Spleen (tissue), 11 donors: ENCODE data around the gene SENP3. TPM values are rescaled to one million over a fixed set of nuclear protein-coding genes. Genes with fewer than 3 reads are reported as not detected.

Experiments used
- DNase-seq: peaks from one replicate; pipeline ENCODE4 v3.0.0-alpha.2; 2020
- H3K27ac ChIP-seq, 8 donors: fragments of 200-600 bp; sonication (generic) in 7 of 8; 1 replicate in 4 of 8; 2 replicates in 4 of 8; pipeline versions ENCODE4 v1.5.0 to v1.8.0; 2016 to 2021; ENCODE audit warnings: inconsistent platforms in 4 of 8, mild to moderate bottlenecking in 4 of 8, moderate library complexity in 1 of 8
- H3K27me3 ChIP-seq, 7 donors: fragments of 200-600 bp; sonication (generic) in 6 of 7; replicated peaks in 1 of 7; 1 replicate in 4 of 7; 2 replicates in 3 of 7; pipeline versions ENCODE4 v1.5.0 to v1.8.0; 2016 to 2021; ENCODE audit warnings: inconsistent platforms in 3 of 7, mild to moderate bottlenecking in 1 of 7
- H3K36me3 ChIP-seq, 6 donors: fragments of 200-600 bp; sonication (generic) in 5 of 6; 1 replicate in 4 of 6; 2 replicates in 2 of 6; pipeline versions ENCODE4 v1.5.0 to v1.8.0; 2016 to 2021; ENCODE audit warnings: inconsistent platforms in 2 of 6
- H3K4me1 ChIP-seq, 6 donors: fragments of 200-600 bp; sonication (generic) in 5 of 6; 1 replicate in 3 of 6; 2 replicates in 3 of 6; pipeline versions ENCODE4 v1.5.0 to v1.8.0; 2016 to 2021; ENCODE audit warnings: inconsistent platforms in 3 of 6
- H3K4me3 ChIP-seq, 8 donors: fragments of 200-600 bp; sonication (generic) in 7 of 8; 1 replicate in 4 of 8; 2 replicates in 4 of 8; pipeline versions ENCODE4 v1.5.0 to v1.8.0; 2016 to 2021; ENCODE audit warnings: inconsistent platforms in 4 of 8, mild to moderate bottlenecking in 4 of 8, moderate library complexity in 2 of 8
- H3K9me3 ChIP-seq, 8 donors: fragments of 200-600 bp; sonication (generic) in 7 of 8; 1 replicate in 4 of 8; 2 replicates in 4 of 8; pipeline versions ENCODE4 v1.5.0 to v1.8.0; 2016 to 2021; ENCODE audit warnings: inconsistent platforms in 4 of 8
- POLR2A ChIP-seq, 3 donors: fragments of 450-650 bp; IDR thresholded peaks; one replicate each; pipeline ENCODE4 v1.5.1; 2017; ENCODE audit warnings: antibody characterized with exemption in 3 of 3, mild to moderate bottlenecking in 1 of 3
- POLR2AphosphoS5 ChIP-seq, 3 donors: sonication (generic); formaldehyde crosslinking; IDR thresholded peaks; one replicate each; pipeline ENCODE4 v1.5.1; 2017; ENCODE audit warnings: antibody characterized with exemption in 3 of 3
- WGBS, 5 donors: extraction: QIAGEN DNeasy Blood & Tissue Kit in 3 of 5; methylation state at CpG; one replicate each; pipeline versions ENCODE4 v1.1.5 to v1.1.7; 2013 to 2018; 5-methylcytosine and 5-hydroxymethylcytosine counted together
- intact Hi-C: fragments of 100-400 bp; cut with DNase I; formaldehyde crosslinking; loops from one replicate; pipeline ENCODE4 v1.15.0; 2023; ENCODE audit warnings: low total_unique reads
- polyA plus RNA-seq, 3 donors: library from polyadenylated mRNA; stranded (reverse); fragments of 200-250 nt; gene quantifications; one replicate each; pipeline ENCODE4 v1.2.1, GENCODE V29; 2013
- total RNA-seq, 7 donors: library from RNA; depleted of rRNA in 3 of 7; stranded (reverse); fragments of >200 nt in 3 of 7; fragmentation: NEBNext Ultra II Directional in 4 of 7; extraction: Animal tissue kit (Norgen Biotek cat#: 25700) in 4 of 7; gene quantifications; one replicate each; pipeline versions ENCODE4 v1.1.0 to v1.2.1, GENCODE V29; 2016 to 2021
- TF ChIP-seq, protein P1 (sequence below), 11 experiments: fragments of 200-600 bp in 7 of 11; fragments of 450-650 bp in 4 of 11; sonication (generic) in 4 of 11; IDR thresholded peaks in 8 of 11; conservative IDR thresholded peaks in 3 of 11; 1 replicate in 7 of 11; 2 replicates in 4 of 11; pipeline versions ENCODE4 v1.4.0 to v1.8.0; 2016 to 2021; ENCODE audit warnings: antibody characterized with exemption in 11 of 11, inconsistent platforms in 4 of 11, mild to moderate bottlenecking in 1 of 11
- donor health status: healthy with polysubstance abuse.
- donor health status: DM: no; HTN: no; CAD: no; lungs with moderate emphysema.
- donor health status: DM: no; HTN: no; CAD: no.
- donor health status: Bipolar disorder and iron deficiency.
- donor health status: healthy.
- donor health status: DM: no; HTN: no; CAD: no.
- donor health status: DM: yes; HTN: yes; CAD: no.

Gene SENP3
- total and polyA plus RNA-seq, 10 donors: 36.3 to 71.7 (median 43.1) TPM

DNA sequence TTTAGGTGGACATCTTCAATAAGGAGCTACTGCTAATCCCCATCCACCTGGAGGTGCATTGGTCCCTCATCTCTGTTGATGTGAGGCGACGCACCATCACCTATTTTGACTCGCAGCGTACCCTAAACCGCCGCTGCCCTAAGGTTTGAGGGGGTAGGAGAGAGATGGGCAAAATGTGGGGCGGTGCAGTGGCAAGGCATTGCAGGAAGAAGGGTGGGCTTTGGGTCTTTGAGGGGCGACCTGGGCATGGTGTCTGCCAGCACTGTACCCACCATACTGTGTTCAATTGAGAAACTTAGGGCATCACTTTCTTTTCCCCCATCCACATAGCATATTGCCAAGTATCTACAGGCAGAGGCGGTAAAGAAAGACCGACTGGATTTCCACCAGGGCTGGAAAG is 8.6 kb downstream of the SENP3 start:
- DNase-seq: no peak
- Histone ChIP-seq H3K4me3 (no peak overlapping the region), H3K27me3 (no peaks in the 10 kb centered on the region), H3K36me3 (peaks cover 11 to 76% (median 54%) of the 10 kb centered on the region in 6 donors), H3K4me1 (peaks cover 14 to 35% (median 33%) of the 10 kb centered on the region in 6 donors), H3K27ac (no peak overlapping the region), H3K9me3 (no peaks in the 10 kb centered on the region)
- intact Hi-C loops: loop anchor here (10.0 kb wide), 1 partner anchor 226 kb away; no protein-coding TSS in a partner anchor
- 94 to 97% (median 97%) methylated on average over 10 of the region's 10 CpGs for WGBS, 5 donors
- TF ChIP-seq, protein P1, sequence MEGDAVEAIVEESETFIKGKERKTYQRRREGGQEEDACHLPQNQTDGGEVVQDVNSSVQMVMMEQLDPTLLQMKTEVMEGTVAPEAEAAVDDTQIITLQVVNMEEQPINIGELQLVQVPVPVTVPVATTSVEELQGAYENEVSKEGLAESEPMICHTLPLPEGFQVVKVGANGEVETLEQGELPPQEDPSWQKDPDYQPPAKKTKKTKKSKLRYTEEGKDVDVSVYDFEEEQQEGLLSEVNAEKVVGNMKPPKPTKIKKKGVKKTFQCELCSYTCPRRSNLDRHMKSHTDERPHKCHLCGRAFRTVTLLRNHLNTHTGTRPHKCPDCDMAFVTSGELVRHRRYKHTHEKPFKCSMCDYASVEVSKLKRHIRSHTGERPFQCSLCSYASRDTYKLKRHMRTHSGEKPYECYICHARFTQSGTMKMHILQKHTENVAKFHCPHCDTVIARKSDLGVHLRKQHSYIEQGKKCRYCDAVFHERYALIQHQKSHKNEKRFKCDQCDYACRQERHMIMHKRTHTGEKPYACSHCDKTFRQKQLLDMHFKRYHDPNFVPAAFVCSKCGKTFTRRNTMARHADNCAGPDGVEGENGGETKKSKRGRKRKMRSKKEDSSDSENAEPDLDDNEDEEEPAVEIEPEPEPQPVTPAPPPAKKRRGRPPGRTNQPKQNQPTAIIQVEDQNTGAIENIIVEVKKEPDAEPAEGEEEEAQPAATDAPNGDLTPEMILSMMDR (IDR thresholded peaks at IDR 0.05 in 8 of 11, conservative IDR thresholded peaks at IDR 0.05 in 3 of 11): no peak

DNA sequence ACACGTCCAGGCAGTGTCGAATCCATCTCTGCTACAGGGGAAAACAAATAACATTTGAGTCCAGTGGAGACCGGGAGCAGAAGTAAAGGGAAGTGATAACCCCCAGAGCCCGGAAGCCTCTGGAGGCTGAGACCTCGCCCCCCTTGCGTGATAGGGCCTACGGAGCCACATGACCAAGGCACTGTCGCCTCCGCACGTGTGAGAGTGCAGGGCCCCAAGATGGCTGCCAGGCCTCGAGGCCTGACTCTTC is 10.5 kb downstream of the SENP3 start:
- no peak for DNase-seq
- H3K9me3 ChIP-seq: no peaks in the 10 kb centered on the region
- TF ChIP-seq POLR2A (IDR thresholded peaks at IDR 0.05): peak in 2 of 3 donors; percentile 30 to 34
- TF ChIP-seq, protein P1 (IDR thresholded peaks at IDR 0.05 in 8 of 11, conservative IDR thresholded peaks at IDR 0.05 in 3 of 11): no peak
- peak overlapping the region; percentile 40 to 100 (median 96) for H3K4me3 ChIP-seq
- peak overlapping the region; percentile 75 to 100 (median 98) for H3K27ac ChIP-seq
- no peaks in the 10 kb centered on the region for H3K27me3 ChIP-seq
- intact Hi-C loops: loop anchor here (10.0 kb wide), 1 partner anchor 227 kb away; no protein-coding TSS in a partner anchor
- peaks cover 15 to 76% (median 58%) of the 10 kb centered on the region in 6 donors for H3K36me3 ChIP-seq
- peaks cover 22 to 53% (median 49%) of the 10 kb centered on the region in 6 donors for H3K4me1 ChIP-seq
- 0 to 1% (median 1%) methylated on average over 10 to 11 of the region's 11 CpGs for WGBS, 5 donors

DNA sequence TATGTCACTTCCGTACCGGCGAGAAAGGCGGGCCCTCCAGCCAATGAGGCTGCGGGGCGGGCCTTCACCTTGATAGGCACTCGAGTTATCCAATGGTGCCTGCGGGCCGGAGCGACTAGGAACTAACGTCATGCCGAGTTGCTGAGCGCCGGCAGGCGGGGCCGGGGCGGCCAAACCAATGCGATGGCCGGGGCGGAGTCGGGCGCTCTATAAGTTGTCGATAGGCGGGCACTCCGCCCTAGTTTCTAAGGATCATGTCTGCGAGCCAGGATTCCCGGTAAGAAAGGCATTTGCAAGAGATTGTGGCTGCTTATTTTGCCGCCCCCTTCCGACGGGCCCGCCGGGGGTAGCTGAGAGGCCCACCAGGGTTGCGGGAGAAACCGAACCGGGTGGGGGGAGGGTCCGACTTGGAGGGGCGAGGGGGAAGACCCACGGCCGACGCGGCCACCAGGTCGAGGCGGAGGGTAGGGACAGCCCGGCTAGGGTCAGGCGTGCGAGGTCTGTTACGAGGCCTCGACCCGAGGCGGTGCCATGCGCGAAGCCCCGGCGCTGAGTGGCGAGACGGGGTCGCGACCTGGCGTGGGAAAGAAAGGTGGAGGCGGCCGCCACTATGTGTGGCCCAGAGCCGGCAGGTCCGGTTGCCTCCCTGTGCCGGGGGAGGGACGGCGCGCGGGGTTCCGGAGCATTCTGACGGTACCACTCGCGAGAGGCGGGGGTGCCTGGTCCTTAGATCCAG is 11.0 kb downstream of the SENP3 start:
- WGBS, 5 donors: 0 to 1% (median 1%) methylated on average over 43 to 73 of the region's 73 CpGs
- H3K27ac ChIP-seq: peak overlapping the region; percentile 98 to 100 (median 99)
- H3K4me1 ChIP-seq: peaks cover 22 to 58% (median 53%) of the 10 kb centered on the region in 6 donors
- peak; percentile 99 for DNase-seq
- peak overlapping the region; percentile 91 to 100 (median 98) for H3K4me3 ChIP-seq
- intact Hi-C loops: loop anchor here (10.0 kb wide), 1 partner anchor 228 kb away; no protein-coding TSS in a partner anchor
- TF ChIP-seq POLR2AphosphoS5 (IDR thresholded peaks at IDR 0.05): peak; percentile 99 to 100 (median 100)
- peak; percentile 96 to 98 (median 98) for TF ChIP-seq POLR2A (IDR thresholded peaks at IDR 0.05)
- TF ChIP-seq, protein P1 (IDR thresholded peaks at IDR 0.05 in 8 of 11, conservative IDR thresholded peaks at IDR 0.05 in 3 of 11): peak in 7 of 11 experiments; percentile 13 to 40 (median 22)
- H3K36me3 ChIP-seq: peaks cover 15 to 76% (median 60%) of the 10 kb centered on the region in 6 donors
- no peaks in the 10 kb centered on the region for H3K9me3 ChIP-seq
- H3K27me3 ChIP-seq: no peaks in the 10 kb centered on the region

DNA sequence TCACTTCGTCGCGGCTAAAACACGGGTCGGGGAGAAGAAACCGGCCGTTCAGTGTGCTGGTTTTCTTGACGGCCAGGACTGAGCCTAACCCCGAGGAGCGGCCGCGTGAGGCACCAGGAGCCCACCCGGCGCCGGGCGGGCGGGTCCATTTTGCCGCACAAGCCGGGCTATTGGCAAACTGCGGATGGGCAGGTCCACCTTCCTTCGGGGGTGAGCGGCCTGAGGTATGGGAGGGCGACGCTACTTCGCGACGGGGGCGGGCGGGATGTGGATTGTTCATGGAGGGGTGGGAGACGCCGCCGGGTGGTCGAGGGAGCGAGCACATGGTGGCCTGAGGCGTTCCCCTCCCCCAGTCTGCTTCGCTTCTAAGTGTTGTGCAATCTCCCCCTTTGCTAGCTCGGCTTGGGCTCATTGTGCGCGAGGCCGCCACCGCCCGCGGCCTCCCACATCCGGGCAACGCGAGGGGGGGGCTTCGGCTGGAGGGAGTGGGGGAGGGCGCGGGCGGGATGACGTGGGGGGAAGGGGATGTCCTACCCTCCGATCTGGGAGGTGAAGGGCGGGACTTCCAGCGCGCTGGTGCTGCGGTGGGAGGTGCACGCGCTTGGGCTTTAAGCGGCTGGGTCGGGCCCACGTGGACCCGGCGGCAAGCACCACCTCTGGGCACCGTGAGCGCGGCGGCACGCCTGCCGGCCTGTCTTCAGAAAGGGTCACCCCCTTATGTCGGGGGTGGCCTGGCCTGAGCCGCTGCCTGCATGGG is 11.8 kb downstream of the SENP3 start:
- intact Hi-C loops: loop anchor here (10.0 kb wide), 1 partner anchor 229 kb away; no protein-coding TSS in a partner anchor
- WGBS, 5 donors: 0 to 1% (median 1%) methylated on average over 45 to 71 of the region's 71 CpGs
- no peaks in the 10 kb centered on the region for H3K27me3 ChIP-seq
- no peaks in the 10 kb centered on the region for H3K9me3 ChIP-seq
- H3K27ac ChIP-seq: peak overlapping the region; percentile 98 to 100 (median 99)
- DNase-seq: peak; percentile 97
- H3K4me1 ChIP-seq: peaks cover 22 to 65% (median 60%) of the 10 kb centered on the region in 6 donors
- H3K36me3 ChIP-seq: peaks cover 15 to 78% (median 64%) of the 10 kb centered on the region in 6 donors
- peak in 1 of 3 donors; percentile 49 for TF ChIP-seq POLR2A (IDR thresholded peaks at IDR 0.05)
- TF ChIP-seq, protein P1 (IDR thresholded peaks at IDR 0.05 in 8 of 11, conservative IDR thresholded peaks at IDR 0.05 in 3 of 11): peak in 1 of 11 experiments; percentile 27
- TF ChIP-seq POLR2AphosphoS5 (IDR thresholded peaks at IDR 0.05): peak; percentile 91 to 95 (median 93)
- peak overlapping the region; percentile 91 to 100 (median 98) for H3K4me3 ChIP-seq
